Endothelial cell of umbilical vein (primary cell): ENCODE data around the gene AFAP1L2.

Experiments used
- EZH2 ChIP-seq: IDR thresholded peaks from 2 replicates; pipeline ENCODE4 v1.6.1; 2012; ENCODE audit warnings: borderline replicate concordance, low read depth, mild to moderate bottlenecking, moderate library complexity, low read length, inconsistent platforms; ENCODE audit not compliant: severe bottlenecking
- TF ChIP-seq, protein P1 (sequence below), 2 donors: IDR thresholded peaks; 1 replicate in 1 of 2; 2 replicates in 1 of 2; pipeline ENCODE4 v1.5.1; 2011; ENCODE audit warnings: low read length in 2 of 2, mild to moderate bottlenecking in 2 of 2, moderate library complexity in 2 of 2, control low read depth in 1 of 2, inconsistent platforms in 1 of 2, low read depth in 1 of 2; ENCODE audit not compliant: insufficient read depth in 1 of 2; ENCODE audit errors: extremely low read depth in 1 of 2
- TF ChIP-seq, protein P2 (sequence below): IDR thresholded peaks from 2 replicates; pipeline ENCODE4 v1.6.1; 2011; ENCODE audit not compliant: insufficient read depth, insufficient read length

- no peak for TF ChIP-seq EZH2
- TF ChIP-seq, protein P1, sequence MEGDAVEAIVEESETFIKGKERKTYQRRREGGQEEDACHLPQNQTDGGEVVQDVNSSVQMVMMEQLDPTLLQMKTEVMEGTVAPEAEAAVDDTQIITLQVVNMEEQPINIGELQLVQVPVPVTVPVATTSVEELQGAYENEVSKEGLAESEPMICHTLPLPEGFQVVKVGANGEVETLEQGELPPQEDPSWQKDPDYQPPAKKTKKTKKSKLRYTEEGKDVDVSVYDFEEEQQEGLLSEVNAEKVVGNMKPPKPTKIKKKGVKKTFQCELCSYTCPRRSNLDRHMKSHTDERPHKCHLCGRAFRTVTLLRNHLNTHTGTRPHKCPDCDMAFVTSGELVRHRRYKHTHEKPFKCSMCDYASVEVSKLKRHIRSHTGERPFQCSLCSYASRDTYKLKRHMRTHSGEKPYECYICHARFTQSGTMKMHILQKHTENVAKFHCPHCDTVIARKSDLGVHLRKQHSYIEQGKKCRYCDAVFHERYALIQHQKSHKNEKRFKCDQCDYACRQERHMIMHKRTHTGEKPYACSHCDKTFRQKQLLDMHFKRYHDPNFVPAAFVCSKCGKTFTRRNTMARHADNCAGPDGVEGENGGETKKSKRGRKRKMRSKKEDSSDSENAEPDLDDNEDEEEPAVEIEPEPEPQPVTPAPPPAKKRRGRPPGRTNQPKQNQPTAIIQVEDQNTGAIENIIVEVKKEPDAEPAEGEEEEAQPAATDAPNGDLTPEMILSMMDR (IDR thresholded peaks at IDR 0.05; ENCODE audit: extremely low read depth in 1 of 2, insufficient read depth in 1 of 2, low read depth in 1 of 2, low read length in 2 of 2), result no peak
- TF ChIP-seq, protein P2, sequence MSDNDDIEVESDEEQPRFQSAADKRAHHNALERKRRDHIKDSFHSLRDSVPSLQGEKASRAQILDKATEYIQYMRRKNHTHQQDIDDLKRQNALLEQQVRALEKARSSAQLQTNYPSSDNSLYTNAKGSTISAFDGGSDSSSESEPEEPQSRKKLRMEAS, result no peak
These were observed 48.2 kb downstream of the AFAP1L2 start for GRCh38 chr10:114356126-114356525.
